NCI-H748 (cell line): ENCODE measurements around the gene OGDHL.
"Not testable (repeated sequence)": the region's sequence is repeated elsewhere in the genome, so short reads cannot be mapped to it uniquely, and the experiment has no call there.

Source experiments
- DNase-seq: peaks from one replicate; lab custom pipeline; 2025; ENCODE audit not compliant: unreplicated experiment; lab: John Stamatoyannopoulos, UW

The OGDHL gene

GRCh38 chr10:49758249-49758930 is 3.7 kb downstream of the OGDHL start:
- DNase-seq: no peak

- DNase-seq: no peak
Observed at GRCh38 chr10:49756641-49757040, 5.5 kb downstream of the OGDHL start.

- no peak for DNase-seq
Observed at GRCh38 chr10:49756031-49756430, 6.1 kb downstream of the OGDHL start.

GRCh38 chr10:49754951-49755350 is 7.2 kb downstream of the OGDHL start:
- DNase-seq: not testable (repeated sequence)

GRCh38 chr10:49752584-49752983 is 9.5 kb downstream of the OGDHL start:
- no peak for DNase-seq

- no peak for DNase-seq
Observed at GRCh38 chr10:49751636-49752510, 10.2 kb downstream of the OGDHL start.

- DNase-seq: no peak
Observed at GRCh38 chr10:49751216-49751615, 10.9 kb downstream of the OGDHL start.

GRCh38 chr10:49750546-49750945 is 11.6 kb downstream of the OGDHL start:
- no peak for DNase-seq

GRCh38 chr10:49749556-49750491 is 12.3 kb downstream of the OGDHL start:
- no peak for DNase-seq

- DNase-seq: no peak
Observed at GRCh38 chr10:49749144-49749543, 13.0 kb downstream of the OGDHL start.

- no peak for DNase-seq
Observed at GRCh38 chr10:49748006-49748405, 14.1 kb downstream of the OGDHL start.

- DNase-seq: no peak
Observed at GRCh38 chr10:49747303-49747646, 14.8 kb downstream of the OGDHL start.

- no peak for DNase-seq
Observed at GRCh38 chr10:49746626-49747302, 15.4 kb downstream of the OGDHL start.

GRCh38 chr10:49745756-49746155 is 16.4 kb downstream of the OGDHL start:
- no peak for DNase-seq

GRCh38 chr10:49744924-49745605 is 17.1 kb downstream of the OGDHL start:
- no peak for DNase-seq

- no peak for DNase-seq
Observed at GRCh38 chr10:49744091-49744685, 17.9 kb downstream of the OGDHL start.

GRCh38 chr10:49743464-49744075 is 18.6 kb downstream of the OGDHL start:
- DNase-seq: no peak

GRCh38 chr10:49742683-49743463 is 19.2 kb downstream of the OGDHL start:
- no peak for DNase-seq
